ENCODE results near the gene DCUN1D2. TPM values are rescaled to one million over a fixed set of nuclear protein-coding genes. Genes with fewer than 3 reads are reported as not detected.

Gene DCUN1D2
- total RNA-seq, 6 experiments from 2014 or later, result 6.1 to 11.7 (median 9.3) TPM

- Histone ChIP-seq H3K27me3 (no peaks in the 10 kb centered on the region), H3K36me3 (peaks cover 0 to 13% (median 0%) of the 10 kb centered on the region in 4 donors), H3K4me3 (no peak overlapping the region), H3K9me3 (no peaks in the 10 kb centered on the region), H3K4me1 (peaks cover 0 to 3% (median 0%) of the 10 kb centered on the region in 4 donors), H3K27ac (no peak overlapping the region)
- WGBS (ENCODE audit: insufficient coverage, low coverage, low lambda C conversion rate, missing lambda C conversion rate), result 54% methylated on average over 4 of the region's 4 CpGs
- TF ChIP-seq, protein P1, sequence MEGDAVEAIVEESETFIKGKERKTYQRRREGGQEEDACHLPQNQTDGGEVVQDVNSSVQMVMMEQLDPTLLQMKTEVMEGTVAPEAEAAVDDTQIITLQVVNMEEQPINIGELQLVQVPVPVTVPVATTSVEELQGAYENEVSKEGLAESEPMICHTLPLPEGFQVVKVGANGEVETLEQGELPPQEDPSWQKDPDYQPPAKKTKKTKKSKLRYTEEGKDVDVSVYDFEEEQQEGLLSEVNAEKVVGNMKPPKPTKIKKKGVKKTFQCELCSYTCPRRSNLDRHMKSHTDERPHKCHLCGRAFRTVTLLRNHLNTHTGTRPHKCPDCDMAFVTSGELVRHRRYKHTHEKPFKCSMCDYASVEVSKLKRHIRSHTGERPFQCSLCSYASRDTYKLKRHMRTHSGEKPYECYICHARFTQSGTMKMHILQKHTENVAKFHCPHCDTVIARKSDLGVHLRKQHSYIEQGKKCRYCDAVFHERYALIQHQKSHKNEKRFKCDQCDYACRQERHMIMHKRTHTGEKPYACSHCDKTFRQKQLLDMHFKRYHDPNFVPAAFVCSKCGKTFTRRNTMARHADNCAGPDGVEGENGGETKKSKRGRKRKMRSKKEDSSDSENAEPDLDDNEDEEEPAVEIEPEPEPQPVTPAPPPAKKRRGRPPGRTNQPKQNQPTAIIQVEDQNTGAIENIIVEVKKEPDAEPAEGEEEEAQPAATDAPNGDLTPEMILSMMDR (IDR thresholded peaks at IDR 0.05), result no peak
- no peak for TF ChIP-seq POLR2A (IDR thresholded peaks at IDR 0.05)
- intact Hi-C loops (cut with DNase I), result no loop called here
- ATAC-seq (no peak), DNase-seq (no peak)
These were observed 25.2 kb downstream of the DCUN1D2 start for GRCh38 chr13:113465300-113465699.

- Histone ChIP-seq H3K4me1 (peaks cover 0 to 3% (median 0%) of the 10 kb centered on the region in 4 donors), H3K4me3 (no peak overlapping the region), H3K27me3 (no peaks in the 10 kb centered on the region), H3K9me3 (no peaks in the 10 kb centered on the region), H3K27ac (no peak overlapping the region), H3K36me3 (peaks cover 0 to 21% (median 0%) of the 10 kb centered on the region in 4 donors)
- WGBS (ENCODE audit: insufficient coverage, low coverage, low lambda C conversion rate, missing lambda C conversion rate), result 94% methylated on average over 12 of the region's 16 CpGs
- ATAC-seq, result no peak
- DNase-seq, result no peak
- no peak for TF ChIP-seq POLR2A (IDR thresholded peaks at IDR 0.05)
- TF ChIP-seq, protein P1 (IDR thresholded peaks at IDR 0.05), result no peak
- intact Hi-C loops (cut with DNase I), result no loop called here
These were observed 26.0 kb downstream of the DCUN1D2 start for GRCh38 chr13:113464476-113464875.

DNA sequence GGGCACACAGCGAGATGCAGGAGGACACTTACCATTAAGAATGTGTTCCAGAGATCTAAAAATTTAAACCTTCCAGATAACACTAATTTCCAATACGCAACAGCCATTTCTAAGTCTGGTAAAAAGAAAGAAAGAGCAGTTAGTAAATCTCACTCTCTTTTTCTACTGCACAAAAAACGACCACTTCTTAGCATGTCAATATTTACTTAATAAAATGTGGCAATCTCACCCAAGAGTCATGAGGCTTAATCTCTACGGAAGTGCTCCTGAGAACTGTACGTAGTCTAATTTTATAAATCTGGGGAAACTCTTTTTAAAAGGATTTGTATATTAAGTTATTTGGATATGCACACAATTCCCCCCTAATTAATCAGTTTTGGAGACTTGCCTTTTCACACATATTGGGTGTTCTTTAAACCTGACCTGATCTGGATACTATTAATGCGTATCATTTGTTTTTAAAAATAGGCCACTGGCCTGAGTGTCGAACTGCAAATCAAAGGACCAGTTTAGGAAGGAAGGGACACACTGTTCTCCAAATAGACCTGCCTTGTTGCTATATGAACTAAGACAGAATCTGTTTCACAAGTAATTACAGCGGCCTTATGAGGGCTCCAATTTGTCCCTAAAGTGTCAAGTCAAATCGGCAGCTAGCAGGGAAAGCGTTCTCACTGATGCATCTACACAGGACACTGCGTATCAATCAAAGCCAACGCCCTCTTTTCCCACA lies 29.3 kb downstream of the DCUN1D2 start:
- Histone ChIP-seq H3K27me3 (no peaks in the 10 kb centered on the region), H3K27ac (no peak overlapping the region), H3K4me3 (no peak overlapping the region), H3K36me3 (peaks cover 0 to 31% (median 4%) of the 10 kb centered on the region in 4 donors), H3K9me3 (no peaks in the 10 kb centered on the region), H3K4me1 (peaks cover 0 to 3% (median 0%) of the 10 kb centered on the region in 4 donors)
- WGBS (ENCODE audit: insufficient coverage, low coverage, low lambda C conversion rate, missing lambda C conversion rate), result 72% methylated on average over 12 of the region's 12 CpGs
- peak; percentile 35 to 76 (median 50) for ATAC-seq
- intact Hi-C loops (cut with DNase I), result no loop called here
- DNase-seq, result no peak
- TF ChIP-seq, protein P1 (IDR thresholded peaks at IDR 0.05), result no peak
- no peak for TF ChIP-seq POLR2A (IDR thresholded peaks at IDR 0.05)

DNA sequence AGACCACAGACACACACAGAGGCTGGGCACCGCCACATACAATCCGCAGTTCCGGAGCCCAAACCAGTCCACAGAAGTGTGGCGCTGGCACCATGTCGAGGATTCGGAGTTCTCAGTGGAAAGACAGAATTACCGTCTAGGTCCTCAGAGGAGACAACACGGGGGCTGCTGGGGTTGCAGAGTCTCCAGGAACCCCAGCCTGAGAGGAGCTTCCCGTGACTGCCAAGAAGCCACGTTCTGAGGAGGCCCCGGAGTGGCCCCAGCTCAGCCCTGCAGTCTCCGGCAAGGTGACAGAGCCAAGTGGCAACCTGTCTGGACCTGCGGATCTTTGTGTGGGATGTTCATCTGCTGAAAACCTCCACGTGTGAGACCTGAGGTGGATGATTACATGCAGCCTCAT lies 29.9 kb downstream of the DCUN1D2 start:
- no peak for ATAC-seq
- intact Hi-C loops (cut with DNase I), result no loop called here
- 83% methylated on average over 2 of the region's 14 CpGs for WGBS (ENCODE audit: insufficient coverage, low coverage, low lambda C conversion rate, missing lambda C conversion rate)
- Histone ChIP-seq H3K27me3 (no peaks in the 10 kb centered on the region), H3K9me3 (no peaks in the 10 kb centered on the region), H3K36me3 (peaks cover 0 to 33% (median 5%) of the 10 kb centered on the region in 4 donors), H3K27ac (no peak overlapping the region), H3K4me3 (no peak overlapping the region), H3K4me1 (peaks cover 0 to 3% (median 0%) of the 10 kb centered on the region in 4 donors)
- TF ChIP-seq POLR2A (IDR thresholded peaks at IDR 0.05), result no peak
- TF ChIP-seq, protein P1 (IDR thresholded peaks at IDR 0.05), result no peak
- DNase-seq, result no peak

Measured in right lobe of liver (tissue), 6 donors.